PC-3 (cell line): ENCODE data around the gene TMC1.

Experiments
- EZH2 ChIP-seq: fragments of 300-600 bp; sonication (generic); IDR thresholded peaks from one replicate; pipeline ENCODE4 v1.6.1; 2017; ENCODE audit warnings: antibody characterized with exemption, mild to moderate bottlenecking, low read length; ENCODE audit not compliant: unreplicated experiment
- EZH2phosphoT487 ChIP-seq: fragments of 300-600 bp; sonication (generic); IDR thresholded peaks from 2 replicates; pipeline ENCODE4 v1.6.1; 2018; ENCODE audit warnings: mild to moderate bottlenecking, antibody characterized with exemption, low read length, borderline replicate concordance
- TF ChIP-seq, protein P1 (sequence below): fragments of 300-600 bp; sonication (generic); conservative IDR thresholded peaks from 2 replicates; pipeline ENCODE4 v1.5.1; 2017; ENCODE audit warnings: antibody characterized with exemption, low read depth, mild to moderate bottlenecking, low read length

DNA sequence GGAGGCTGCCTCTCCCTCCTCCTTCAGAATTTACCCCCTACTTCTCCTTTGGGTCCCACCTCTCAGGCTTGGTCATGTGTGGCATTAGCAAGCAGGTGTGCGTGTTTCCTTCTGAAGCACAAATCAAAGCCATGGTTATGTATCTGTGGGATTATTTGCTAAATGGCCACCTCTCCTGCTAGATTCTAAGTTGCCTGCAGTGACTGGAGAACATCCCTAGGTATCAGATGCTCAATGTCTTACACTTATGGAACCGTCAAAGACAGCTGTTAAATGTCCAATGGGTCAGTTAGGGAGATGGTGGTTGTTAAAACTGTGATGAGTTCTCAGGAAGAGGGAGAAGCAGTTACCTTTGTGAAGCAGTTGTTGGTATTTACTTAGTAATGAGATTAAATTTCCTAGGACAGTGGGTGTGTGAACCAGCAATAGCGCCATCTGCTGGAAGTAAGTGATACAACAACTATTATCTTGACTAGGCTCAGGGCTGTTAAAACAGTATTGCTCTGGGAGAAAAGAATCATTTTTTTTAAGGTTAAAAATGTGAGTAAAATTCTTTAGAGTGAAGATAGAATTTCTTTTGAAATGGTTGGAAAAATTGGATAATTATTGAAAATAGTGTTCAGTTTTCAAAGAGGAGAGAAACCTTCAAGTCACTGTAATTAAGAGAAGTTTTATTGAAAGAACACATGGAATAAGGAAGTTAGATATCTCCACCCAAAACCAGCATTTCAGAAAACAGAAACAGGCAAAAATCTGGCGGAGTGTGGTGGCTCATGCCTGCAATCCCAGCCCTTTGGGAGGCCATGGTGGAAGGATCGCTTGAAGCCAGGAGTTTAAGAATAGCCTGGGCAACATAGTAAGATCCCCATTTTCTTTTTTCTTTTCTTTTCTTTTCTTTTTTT lies 71.3 kb downstream of the TMC1 start:
- TF ChIP-seq, protein P1, sequence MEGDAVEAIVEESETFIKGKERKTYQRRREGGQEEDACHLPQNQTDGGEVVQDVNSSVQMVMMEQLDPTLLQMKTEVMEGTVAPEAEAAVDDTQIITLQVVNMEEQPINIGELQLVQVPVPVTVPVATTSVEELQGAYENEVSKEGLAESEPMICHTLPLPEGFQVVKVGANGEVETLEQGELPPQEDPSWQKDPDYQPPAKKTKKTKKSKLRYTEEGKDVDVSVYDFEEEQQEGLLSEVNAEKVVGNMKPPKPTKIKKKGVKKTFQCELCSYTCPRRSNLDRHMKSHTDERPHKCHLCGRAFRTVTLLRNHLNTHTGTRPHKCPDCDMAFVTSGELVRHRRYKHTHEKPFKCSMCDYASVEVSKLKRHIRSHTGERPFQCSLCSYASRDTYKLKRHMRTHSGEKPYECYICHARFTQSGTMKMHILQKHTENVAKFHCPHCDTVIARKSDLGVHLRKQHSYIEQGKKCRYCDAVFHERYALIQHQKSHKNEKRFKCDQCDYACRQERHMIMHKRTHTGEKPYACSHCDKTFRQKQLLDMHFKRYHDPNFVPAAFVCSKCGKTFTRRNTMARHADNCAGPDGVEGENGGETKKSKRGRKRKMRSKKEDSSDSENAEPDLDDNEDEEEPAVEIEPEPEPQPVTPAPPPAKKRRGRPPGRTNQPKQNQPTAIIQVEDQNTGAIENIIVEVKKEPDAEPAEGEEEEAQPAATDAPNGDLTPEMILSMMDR, result peak; percentile 81
- no peak for TF ChIP-seq EZH2
- TF ChIP-seq EZH2phosphoT487, result no peak
